Measurements from ENCODE around the gene RTL3. TPM values are rescaled to one million over a fixed set of nuclear protein-coding genes. Genes with fewer than 3 reads are reported as not detected.

Gene RTL3
- total RNA-seq, 4 donors from 2014 or later: 1.7 to 5.7 (median 3.3) TPM

GRCh38 chrX:78619834-78620233, 39.3 kb downstream of the RTL3 start:
- WGBS: 58% methylated on average over 3 of the region's 3 CpGs
- intact Hi-C loops (cut with DNase I): no loop called here
- no peaks in the 10 kb centered on the region for H3K27me3 ChIP-seq
- TF ChIP-seq POLR2A (IDR thresholded peaks at IDR 0.05; ENCODE audit: low read depth) (no peak), EP300 (IDR thresholded peaks at IDR 0.05) (no peak), CTCF (IDR thresholded peaks at IDR 0.05) (no peak), POLR2AphosphoS5 (IDR thresholded peaks at IDR 0.05) (no peak)
- no peak overlapping the region for H3K27ac ChIP-seq (replicated peaks in 1 of 4)
- peaks cover 0 to 5% (median 0%) of the 10 kb centered on the region in 4 donors for H3K4me1 ChIP-seq
- H3K36me3 ChIP-seq: no peaks in the 10 kb centered on the region
- no peaks in the 10 kb centered on the region for H3K9me3 ChIP-seq
- no peak overlapping the region for H3K4me3 ChIP-seq
- DNase-seq (ENCODE audit: extremely low spot score): no peak

- DNase-seq (ENCODE audit: extremely low spot score): no peak
- no peak overlapping the region for H3K4me3 ChIP-seq
- TF ChIP-seq CTCF (IDR thresholded peaks at IDR 0.05) (no peak), EP300 (IDR thresholded peaks at IDR 0.05) (no peak), POLR2A (IDR thresholded peaks at IDR 0.05; ENCODE audit: low read depth) (no peak), POLR2AphosphoS5 (IDR thresholded peaks at IDR 0.05) (no peak)
- intact Hi-C loops (cut with DNase I): no loop called here
- H3K4me1 ChIP-seq: peaks cover 0 to 5% (median 0%) of the 10 kb centered on the region in 4 donors
- H3K27ac ChIP-seq (replicated peaks in 1 of 4): no peak overlapping the region
- WGBS: 100% methylated on average over 2 of the region's 2 CpGs
- no peaks in the 10 kb centered on the region for H3K9me3 ChIP-seq
- no peaks in the 10 kb centered on the region for H3K36me3 ChIP-seq
- no peaks in the 10 kb centered on the region for H3K27me3 ChIP-seq
These were observed 40.1 kb downstream of the RTL3 start for GRCh38 chrX:78618987-78619386.

- TF ChIP-seq POLR2AphosphoS5 (IDR thresholded peaks at IDR 0.05): no peak
- no peak for TF ChIP-seq EP300 (IDR thresholded peaks at IDR 0.05)
- TF ChIP-seq POLR2A (IDR thresholded peaks at IDR 0.05; ENCODE audit: low read depth): no peak
- TF ChIP-seq CTCF (IDR thresholded peaks at IDR 0.05): no peak
- H3K36me3 ChIP-seq: no peaks in the 10 kb centered on the region
- no peak overlapping the region for H3K27ac ChIP-seq (replicated peaks in 1 of 4)
- 57% methylated on average over 1 of the region's 1 CpG for WGBS
- no peaks in the 10 kb centered on the region for H3K27me3 ChIP-seq
- H3K4me1 ChIP-seq: no peaks in the 10 kb centered on the region
- H3K4me3 ChIP-seq: no peak overlapping the region
- DNase-seq (ENCODE audit: extremely low spot score): no peak
- H3K9me3 ChIP-seq: no peaks in the 10 kb centered on the region
- intact Hi-C loops (cut with DNase I): no loop called here
These were observed 44.9 kb downstream of the RTL3 start for GRCh38 chrX:78614264-78614663.

Other genes starting within 250 kb of the RTL3 start
- gene LPAR4, start 88.4 kb upstream of the RTL3 start, total RNA-seq: 1 to 10 TPM in 2 of 4 donors, under 1 TPM in 2; 0.50 to 2.2 (median 1.5) TPM